HepG2 (cell line): ENCODE results near the gene GMEB2. TPM values are rescaled to one million over a fixed set of nuclear protein-coding genes. Genes with fewer than 3 reads are reported as not detected.

ENCODE experiments used
- ATAC-seq: fragments of 200-7000 bp; cut with Tn5 transposase; 3 replicates; pipeline ENCODE4 v1.9.1; 2020; ENCODE audit warnings: mild to moderate bottlenecking, moderate library complexity
- BruUV-seq: library from RNA; stranded (reverse); fragments of 400-500 nt; replicated peaks from 2 replicates; lab custom pipeline; 2021; lab: Mats Ljungman, UMichigan
- CTCF ChIA-PET: fragments of 300-600 bp; formaldehyde crosslinking; extraction: SDS; loops from one replicate; lab custom pipeline; 2021; ENCODE audit warnings: low total read pairs, inconsistent platforms, low intra/inter-chr PET ratio; lab: Yijun Ruan, JAX
- POLR2A ChIA-PET: fragments of 350-600 bp; sonication (Branson Sonifier 250); formaldehyde crosslinking; loops from one replicate; lab custom pipeline; 2020; ENCODE audit warnings: antibody characterized with exemption, inconsistent platforms; lab: Yijun Ruan, JAX
- DNase-seq: peaks from one replicate; pipeline ENCODE4 v3.0.0-alpha.2; 2015; ENCODE audit warnings: low spot score
- FAIRE-seq: peaks from 3 replicates; lab custom pipeline; 2011; peaks lifted over from hg19 to GRCh38; lab: Jason Lieb, UNC
- H2AFZ ChIP-seq: one replicate; pipeline ENCODE4 v1.6.1; 2011; ENCODE audit warnings: low read length, inconsistent platforms
- H3K27ac ChIP-seq: fragments of 300-600 bp; 3 replicates; pipeline ENCODE4 v1.8.0; 2011; ENCODE audit warnings: mixed run types, mild to moderate bottlenecking, mixed read lengths, low read length, inconsistent platforms; ENCODE audit not compliant: insufficient read depth; ENCODE audit errors: extremely low read length
- H3K27me3 ChIP-seq, 2 experiments: fragments of 200-600 bp in 1 of 2; 2 replicates in 1 of 2; 3 replicates in 1 of 2; pipeline versions ENCODE4 v1.6.0 to v1.8.0; 2011; ENCODE audit warnings: low read length in 2 of 2, mild to moderate bottlenecking in 2 of 2, moderate library complexity in 2 of 2, inconsistent platforms in 1 of 2; ENCODE audit not compliant: insufficient read depth in 2 of 2, control insufficient read depth in 1 of 2
- H3K36me3 ChIP-seq, 2 experiments: fragments of 200-600 bp in 1 of 2; replicated peaks in 1 of 2; 2 replicates in 1 of 2; 3 replicates in 1 of 2; pipeline versions ENCODE4 v1.5.1 to v1.8.0; 2011; ENCODE audit warnings: low read length in 2 of 2, inconsistent platforms in 1 of 2; ENCODE audit not compliant: insufficient read depth in 2 of 2, control insufficient read depth in 1 of 2
- H3K4me1 ChIP-seq: 2 replicates; pipeline ENCODE4 v1.5.1; 2012; ENCODE audit warnings: low read length, inconsistent platforms; ENCODE audit not compliant: insufficient read depth
- H3K4me2 ChIP-seq: 2 replicates; pipeline ENCODE4 v1.6.0; 2011; ENCODE audit warnings: low read depth, low read length, inconsistent platforms
- H3K4me3 ChIP-seq, 3 experiments: fragments of 200-600 bp in 1 of 3; sonication (generic), shearing (Covaris generic) in 1 of 3; replicated peaks in 1 of 3; 2 replicates each; pipeline ENCODE4 v1.5.1; 2011 to 2016; ENCODE audit warnings: low read length in 3 of 3, inconsistent platforms in 2 of 3, low read depth in 2 of 3, mild to moderate bottlenecking in 2 of 3, control low read depth in 1 of 3, mixed read lengths in 1 of 3; ENCODE audit not compliant: insufficient read depth in 1 of 3
- H3K79me2 ChIP-seq: one replicate; pipeline ENCODE4 v1.6.1; 2011; ENCODE audit warnings: low read length, inconsistent platforms; ENCODE audit not compliant: insufficient read depth
- H3K9ac ChIP-seq: 2 replicates; pipeline ENCODE4 v1.6.0; 2011; ENCODE audit warnings: mild to moderate bottlenecking, low read depth, low read length, inconsistent platforms; ENCODE audit not compliant: insufficient read depth
- H3K9me3 ChIP-seq: 2 replicates; pipeline ENCODE4 v1.5.1; 2012; ENCODE audit warnings: mild to moderate bottlenecking, low read length
- H4K20me1 ChIP-seq: 2 replicates; pipeline ENCODE4 v1.6.0; 2011; ENCODE audit warnings: inconsistent platforms, mild to moderate bottlenecking, low read length, moderate library complexity; ENCODE audit not compliant: insufficient read depth
- AGO1 ChIP-seq: fragments of 200-400 bp; formaldehyde crosslinking; IDR thresholded peaks from 2 replicates; pipeline ENCODE4 v1.6.1; 2017; ENCODE audit warnings: mild to moderate bottlenecking, low read depth, low read length, moderate library complexity; ENCODE audit not compliant: poor library complexity, severe bottlenecking
- HNRNPL ChIP-seq: fragments of 200-400 bp; formaldehyde crosslinking; IDR thresholded peaks from 2 replicates; pipeline ENCODE4 v1.6.1; 2017; ENCODE audit warnings: mild to moderate bottlenecking, low read depth, low read length
- MAFG ChIP-seq: sonication (generic); formaldehyde crosslinking; IDR thresholded peaks from 2 replicates; pipeline ENCODE4 v1.5.1; 2020; ENCODE audit warnings: mild to moderate bottlenecking, missing genetic modification reagents
- PCBP1 ChIP-seq: fragments of 200-400 bp; formaldehyde crosslinking; IDR thresholded peaks from 2 replicates; pipeline ENCODE4 v1.6.1; 2017; ENCODE audit warnings: mild to moderate bottlenecking, low read depth, low read length, borderline replicate concordance
- PLRG1 ChIP-seq: fragments of 450-650 bp; conservative IDR thresholded peaks from 2 replicates; pipeline ENCODE4 v1.6.1; 2016
- SNAI1 ChIP-seq: sonication (generic); formaldehyde crosslinking; IDR thresholded peaks from 2 replicates; pipeline ENCODE4 v1.5.0; 2020; ENCODE audit warnings: mild to moderate bottlenecking, missing genetic modification reagents, borderline replicate concordance
- SOX6 ChIP-seq, 2 experiments: fragments of 450-650 bp in 1 of 2; sonication (generic) in 1 of 2; formaldehyde crosslinking in 1 of 2; IDR thresholded peaks; 2 replicates each; pipeline versions ENCODE4 v1.4.0 to v1.6.1; 2017 to 2020; ENCODE audit warnings: antibody characterized with exemption in 1 of 2, mild to moderate bottlenecking in 1 of 2, missing genetic modification reagents in 1 of 2
- TSC22D2 ChIP-seq: sonication (generic); formaldehyde crosslinking; IDR thresholded peaks from 2 replicates; pipeline ENCODE4 v1.5.1; 2020; ENCODE audit warnings: missing genetic modification reagents, mild to moderate bottlenecking, borderline replicate concordance
- U2AF2 ChIP-seq: fragments of 200-400 bp; formaldehyde crosslinking; IDR thresholded peaks from 2 replicates; pipeline ENCODE4 v1.6.1; 2017; ENCODE audit warnings: low read depth, mild to moderate bottlenecking, low read length
- ZBTB7A ChIP-seq: sonication (generic); formaldehyde crosslinking; IDR thresholded peaks from 2 replicates; pipeline ENCODE4 v1.8.0; 2022; ENCODE audit warnings: mild to moderate bottlenecking, missing genetic modification reagents
- ZNF17 ChIP-seq: sonication (generic); formaldehyde crosslinking; IDR thresholded peaks from 2 replicates; pipeline ENCODE4 v1.5.0; 2020; ENCODE audit warnings: mild to moderate bottlenecking, missing genetic modification reagents
- ZNF292 ChIP-seq: sonication (generic); formaldehyde crosslinking; IDR thresholded peaks from 2 replicates; pipeline ENCODE4 v1.8.1; 2022; ENCODE audit warnings: mild to moderate bottlenecking, low read depth, missing genetic modification reagents, borderline replicate concordance
- ZNF850 ChIP-seq: sonication (generic); formaldehyde crosslinking; conservative IDR thresholded peaks from 2 replicates; pipeline ENCODE4 v1.9.0; 2021; ENCODE audit warnings: mild to moderate bottlenecking, missing genetic modification reagents
- ZSCAN21 ChIP-seq: sonication (generic); formaldehyde crosslinking; IDR thresholded peaks from 2 replicates; pipeline ENCODE4 v1.8.0; 2022; ENCODE audit warnings: mild to moderate bottlenecking, missing genetic modification reagents, moderate library complexity, borderline replicate concordance
- WGBS: methylation state at CpG from one replicate; pipeline ENCODE4 v1.1.6; 2017; ENCODE audit warnings: low lambda C conversion rate; 5-methylcytosine and 5-hydroxymethylcytosine counted together
- in situ Hi-C: cut with HindIII; loops from 2 replicates; pipeline ENCODE4 v1.10.0; 2017; ENCODE audit warnings: low pct_unique_long_range_greater_than_20kb; ENCODE audit not compliant: extremely low pct_ligation_motif_present
- intact Hi-C: fragments of 100-400 bp; cut with micrococcal nuclease; formaldehyde crosslinking; loops from one replicate; pipeline ENCODE4 v1.10.0; 2022; ENCODE audit not compliant: unreplicated experiment
- polyA plus RNA-seq, 8 experiments: library from polyadenylated mRNA; depleted of rRNA in 3 of 8; stranded (reverse) in 7 of 8; unstranded in 1 of 8; fragments of >200 nt; fragmentation: Illumina TruSeq in 4 of 8; extraction: Trizol in 4 of 8; gene quantifications; 2 replicates each; pipeline versions ENCODE4 v1.2.1 to v1.2.3, GENCODE V29; 2011 to 2016; ENCODE audit warnings: low read depth in 4 of 8, missing spikeins in 1 of 8, mixed read lengths in 1 of 8; ENCODE audit not compliant: insufficient read depth in 1 of 8
- total RNA-seq, 5 experiments: library from RNA; depleted of rRNA; stranded (reverse); fragments of >200 nt; fragmentation: Illumina TruSeq; extraction: Trizol; gene quantifications; 2 replicates each; pipeline ENCODE4 v1.2.3, GENCODE V29; 2016; ENCODE audit warnings: low read depth in 1 of 5
- TF ChIP-seq, protein P1 (sequence below): sonication (generic); formaldehyde crosslinking; IDR thresholded peaks from 2 replicates; pipeline ENCODE4 v1.5.0; 2020; ENCODE audit warnings: mild to moderate bottlenecking, missing genetic modification reagents
- TF ChIP-seq, protein P2 (sequence below): IDR thresholded peaks from 2 replicates; pipeline ENCODE4 v1.6.1; 2016; ENCODE audit warnings: low read depth, missing genetic modification reagents, missing compliant biosample characterization

GMEB2 gene
- total and polyA plus RNA-seq, 2 of the 13 experiments (the other 11 are each of a cell fraction or from before 2014, with no cell fraction given), result 10.6 to 12.4 TPM

DNA sequence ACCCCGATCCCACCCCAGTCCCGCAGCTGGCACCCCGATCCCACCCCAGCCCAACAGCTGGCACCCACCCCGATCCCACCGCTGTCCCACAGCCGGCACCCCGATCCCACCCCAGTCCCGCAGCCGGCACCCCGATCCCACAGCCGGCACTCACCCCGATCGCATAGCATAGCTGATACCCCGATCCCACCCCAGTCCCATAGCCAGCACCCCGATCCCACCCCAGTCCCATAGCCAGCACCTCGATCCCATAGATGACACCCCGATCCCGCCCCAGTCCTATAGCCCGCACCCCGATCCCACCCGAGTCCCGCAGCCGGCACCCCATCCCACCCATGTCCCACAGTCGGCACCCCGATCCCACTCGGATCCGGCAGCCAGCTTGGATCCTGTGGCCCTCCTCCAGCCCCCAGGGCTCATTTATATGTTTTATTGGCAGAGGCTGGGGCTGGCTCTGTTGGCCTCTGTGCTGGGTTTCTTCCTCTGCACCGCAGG lies 897 bp upstream of the GMEB2 start:
- intact Hi-C loops, result loop anchor here (1.0 to 5.0 kb wide), 3 partner anchors 31 to 90 kb away; partner anchors contain the start of genes PTK6 and RTEL1
- 3% methylated on average over 28 of the region's 28 CpGs for WGBS
- no peak for TF ChIP-seq SOX6 (IDR thresholded peaks at IDR 0.05)
- TF ChIP-seq SOX6 (CRISPR knock-in tag; IDR thresholded peaks at IDR 0.05), result no peak
- 0 out of 2 replicates have a peak, but pooled peaks have one; percentile 2 for TF ChIP-seq MAFG (CRISPR knock-in tag)
- TF ChIP-seq, protein P1, sequence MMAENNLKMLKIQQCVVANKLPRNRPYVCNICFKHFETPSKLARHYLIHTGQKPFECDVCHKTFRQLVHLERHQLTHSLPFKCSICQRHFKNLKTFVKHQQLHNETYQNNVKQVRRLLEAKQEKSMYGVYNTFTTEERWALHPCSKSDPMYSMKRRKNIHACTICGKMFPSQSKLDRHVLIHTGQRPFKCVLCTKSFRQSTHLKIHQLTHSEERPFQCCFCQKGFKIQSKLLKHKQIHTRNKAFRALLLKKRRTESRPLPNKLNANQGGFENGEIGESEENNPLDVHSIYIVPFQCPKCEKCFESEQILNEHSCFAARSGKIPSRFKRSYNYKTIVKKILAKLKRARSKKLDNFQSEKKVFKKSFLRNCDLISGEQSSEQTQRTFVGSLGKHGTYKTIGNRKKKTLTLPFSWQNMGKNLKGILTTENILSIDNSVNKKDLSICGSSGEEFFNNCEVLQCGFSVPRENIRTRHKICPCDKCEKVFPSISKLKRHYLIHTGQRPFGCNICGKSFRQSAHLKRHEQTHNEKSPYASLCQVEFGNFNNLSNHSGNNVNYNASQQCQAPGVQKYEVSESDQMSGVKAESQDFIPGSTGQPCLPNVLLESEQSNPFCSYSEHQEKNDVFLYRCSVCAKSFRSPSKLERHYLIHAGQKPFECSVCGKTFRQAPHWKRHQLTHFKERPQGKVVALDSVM (CRISPR knock-in tag), result no peak
- no peak for TF ChIP-seq ZSCAN21 (CRISPR knock-in tag)
- no peak for TF ChIP-seq TSC22D2 (CRISPR knock-in tag)
- TF ChIP-seq ZNF17 (CRISPR knock-in tag), result no peak
- no peak for TF ChIP-seq ZNF292 (CRISPR knock-in tag)
- TF ChIP-seq U2AF2, result no peak
- TF ChIP-seq ZNF850 (CRISPR knock-in tag), result peak; percentile 15; the same call in 1 of the 2 replicates
- TF ChIP-seq PLRG1, result no peak
- 0 out of 2 replicates have a peak, but pooled peaks have one; percentile 8 for TF ChIP-seq ZBTB7A
- TF ChIP-seq SNAI1 (CRISPR knock-in tag), result 0 out of 2 replicates have a peak, but pooled peaks have one; percentile 20
- TF ChIP-seq AGO1, result peak; percentile 67
- TF ChIP-seq PCBP1, result peak; percentile 69; the same call in 1 of the 2 replicates
- TF ChIP-seq, protein P2, sequence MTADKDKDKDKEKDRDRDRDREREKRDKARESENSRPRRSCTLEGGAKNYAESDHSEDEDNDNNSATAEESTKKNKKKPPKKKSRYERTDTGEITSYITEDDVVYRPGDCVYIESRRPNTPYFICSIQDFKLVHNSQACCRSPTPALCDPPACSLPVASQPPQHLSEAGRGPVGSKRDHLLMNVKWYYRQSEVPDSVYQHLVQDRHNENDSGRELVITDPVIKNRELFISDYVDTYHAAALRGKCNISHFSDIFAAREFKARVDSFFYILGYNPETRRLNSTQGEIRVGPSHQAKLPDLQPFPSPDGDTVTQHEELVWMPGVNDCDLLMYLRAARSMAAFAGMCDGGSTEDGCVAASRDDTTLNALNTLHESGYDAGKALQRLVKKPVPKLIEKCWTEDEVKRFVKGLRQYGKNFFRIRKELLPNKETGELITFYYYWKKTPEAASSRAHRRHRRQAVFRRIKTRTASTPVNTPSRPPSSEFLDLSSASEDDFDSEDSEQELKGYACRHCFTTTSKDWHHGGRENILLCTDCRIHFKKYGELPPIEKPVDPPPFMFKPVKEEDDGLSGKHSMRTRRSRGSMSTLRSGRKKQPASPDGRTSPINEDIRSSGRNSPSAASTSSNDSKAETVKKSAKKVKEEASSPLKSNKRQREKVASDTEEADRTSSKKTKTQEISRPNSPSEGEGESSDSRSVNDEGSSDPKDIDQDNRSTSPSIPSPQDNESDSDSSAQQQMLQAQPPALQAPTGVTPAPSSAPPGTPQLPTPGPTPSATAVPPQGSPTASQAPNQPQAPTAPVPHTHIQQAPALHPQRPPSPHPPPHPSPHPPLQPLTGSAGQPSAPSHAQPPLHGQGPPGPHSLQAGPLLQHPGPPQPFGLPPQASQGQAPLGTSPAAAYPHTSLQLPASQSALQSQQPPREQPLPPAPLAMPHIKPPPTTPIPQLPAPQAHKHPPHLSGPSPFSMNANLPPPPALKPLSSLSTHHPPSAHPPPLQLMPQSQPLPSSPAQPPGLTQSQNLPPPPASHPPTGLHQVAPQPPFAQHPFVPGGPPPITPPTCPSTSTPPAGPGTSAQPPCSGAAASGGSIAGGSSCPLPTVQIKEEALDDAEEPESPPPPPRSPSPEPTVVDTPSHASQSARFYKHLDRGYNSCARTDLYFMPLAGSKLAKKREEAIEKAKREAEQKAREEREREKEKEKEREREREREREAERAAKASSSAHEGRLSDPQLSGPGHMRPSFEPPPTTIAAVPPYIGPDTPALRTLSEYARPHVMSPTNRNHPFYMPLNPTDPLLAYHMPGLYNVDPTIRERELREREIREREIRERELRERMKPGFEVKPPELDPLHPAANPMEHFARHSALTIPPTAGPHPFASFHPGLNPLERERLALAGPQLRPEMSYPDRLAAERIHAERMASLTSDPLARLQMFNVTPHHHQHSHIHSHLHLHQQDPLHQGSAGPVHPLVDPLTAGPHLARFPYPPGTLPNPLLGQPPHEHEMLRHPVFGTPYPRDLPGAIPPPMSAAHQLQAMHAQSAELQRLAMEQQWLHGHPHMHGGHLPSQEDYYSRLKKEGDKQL, result no peak
- TF ChIP-seq HNRNPL, result 0 out of 2 replicates have a peak, but pooled peaks have one; percentile 28

More for the DNA sequence above, 897 bp upstream of the GMEB2 start:
- Histone ChIP-seq H2AFZ (peak overlapping the region; percentile 38), H3K4me2 (peak overlapping the region; percentile 99), H3K9ac (peak overlapping the region; percentile 94), H3K9me3 (no peaks in the 10 kb centered on the region), H3K36me3 (no peaks in the 10 kb centered on the region; a peak in 1 of 5 replicates), H3K27ac (peak overlapping the region; percentile 75), H3K4me3 (peak overlapping the region; percentile 77 to 100 (median 98)), H4K20me1 (no peaks in the 10 kb centered on the region), H3K27me3 (peaks cover 0 to under 1% of the 10 kb centered on the region in 2 experiments; a peak in 1 of 5 replicates), H3K4me1 (peaks cover 51% of the 10 kb centered on the region), H3K79me2 (peaks cover 26% of the 10 kb centered on the region)
- ChIA-PET POLR2A (interaction anchor here (0.8 to 4.6 kb wide), 13 partner anchors 14 to 1241 kb away, joined by 3 to 45 read pairs (median 6); partner anchors contain the start of genes ARFRP1, C20orf204, PTK6 and RPS21), CTCF (no interaction called here)
- FAIRE-seq (no peak), DNase-seq (no peak), ATAC-seq (peak; percentile 52)
- no TSS peak for BruUV-seq
- in situ Hi-C loops, result no loop called here
